ENCODE data around the gene AURKAIP1. TPM values are rescaled to one million over a fixed set of nuclear protein-coding genes. Genes with fewer than 3 reads are reported as not detected.
"Not testable (repeated sequence)": the region's sequence is repeated elsewhere in the genome, so short reads cannot be mapped to it uniquely, and the experiment has no call there.

AURKAIP1 gene
- 145 and 181 TPM in 2 replicates for total RNA-seq

- peak; percentile 96 for DNase-seq (ENCODE audit: extremely low read depth, low read depth, low spot score)
Observed at GRCh38 chr1:1374929-1375662, at the start of gene AURKAIP1. AURKAIP1 (minus strand) TSS chr1:1375207; CDS start chr1:1374756, 451 bp downstream.

GRCh38 chr1:1424707-1425106 lies 49.7 kb upstream of the AURKAIP1 start:
- DNase-seq (ENCODE audit: extremely low read depth, low read depth, low spot score): no peak

GRCh38 chr1:1423245-1423597 lies 48.2 kb upstream of the AURKAIP1 start:
- no peak for DNase-seq (ENCODE audit: extremely low read depth, low read depth, low spot score)

GRCh38 chr1:1422465-1423244 lies 47.6 kb upstream of the AURKAIP1 start:
- no peak for DNase-seq (ENCODE audit: extremely low read depth, low read depth, low spot score)

- DNase-seq (ENCODE audit: extremely low read depth, low read depth, low spot score): no peak
Observed at GRCh38 chr1:1421907-1422464, 47.0 kb upstream of the AURKAIP1 start.

GRCh38 chr1:1421147-1421906 lies 46.3 kb upstream of the AURKAIP1 start, which contains the start of gene ANKRD65:
ANKRD65 (minus strand) TSS chr1:1421276; CDS start chr1:1421005, 271 bp downstream.
- no peak for DNase-seq (ENCODE audit: extremely low read depth, low read depth, low spot score)

- DNase-seq (ENCODE audit: extremely low read depth, low read depth, low spot score): no peak
Observed at GRCh38 chr1:1420654-1421141, 45.7 kb upstream of the AURKAIP1 start.

- DNase-seq (ENCODE audit: extremely low read depth, low read depth, low spot score): no peak
Observed at GRCh38 chr1:1419813-1420653, 45.0 kb upstream of the AURKAIP1 start.

GRCh38 chr1:1419363-1419812 lies 44.4 kb upstream of the AURKAIP1 start:
- DNase-seq (ENCODE audit: extremely low read depth, low read depth, low spot score): no peak

GRCh38 chr1:1418464-1419362 lies 43.7 kb upstream of the AURKAIP1 start:
- DNase-seq (ENCODE audit: extremely low read depth, low read depth, low spot score): no peak

- DNase-seq (ENCODE audit: extremely low read depth, low read depth, low spot score): not testable (repeated sequence)
Observed at GRCh38 chr1:1417825-1418463, 42.9 kb upstream of the AURKAIP1 start.

- not testable (repeated sequence) for DNase-seq (ENCODE audit: extremely low read depth, low read depth, low spot score)
Observed at GRCh38 chr1:1417396-1417795, 42.4 kb upstream of the AURKAIP1 start.

GRCh38 chr1:1415751-1416150 lies 40.7 kb upstream of the AURKAIP1 start:
- DNase-seq (ENCODE audit: extremely low read depth, low read depth, low spot score): no peak

GRCh38 chr1:1412311-1412902 lies 37.4 kb upstream of the AURKAIP1 start:
- DNase-seq (ENCODE audit: extremely low read depth, low read depth, low spot score): not testable (repeated sequence)

- DNase-seq (ENCODE audit: extremely low read depth, low read depth, low spot score): no peak
Observed at GRCh38 chr1:1411626-1412025, 36.6 kb upstream of the AURKAIP1 start.

- not testable (repeated sequence) for DNase-seq (ENCODE audit: extremely low read depth, low read depth, low spot score)
Observed at GRCh38 chr1:1410238-1410637, 35.2 kb upstream of the AURKAIP1 start.

GRCh38 chr1:1407636-1408318 lies 32.8 kb upstream of the AURKAIP1 start:
- DNase-seq (ENCODE audit: extremely low read depth, low read depth, low spot score): no peak

All from glomerular endothelial cell (primary cell).